Dendritic cell treated with granulocyte-macrophage colony-stimulating factor and Interleukin-4, amounts not matched to agents 40 ng/mL and 50 ng/mL, for 4 days (primary cell): ENCODE measurements around the gene HAPLN3.

Source experiments
- H3K27ac Mint-ChIP-seq: one replicate; pipeline ENCODE4 v1.8.0; 2022; ENCODE audit warnings: mild to moderate bottlenecking, mixed read lengths
- H3K27me3 Mint-ChIP-seq: one replicate; pipeline ENCODE4 v1.8.0; 2022; ENCODE audit warnings: mild to moderate bottlenecking, mixed read lengths
- H3K36me3 Mint-ChIP-seq: one replicate; pipeline ENCODE4 v1.8.0; 2022; ENCODE audit warnings: low read depth, mixed read lengths
- H3K4me1 Mint-ChIP-seq: one replicate; pipeline ENCODE4 v1.8.0; 2022; ENCODE audit warnings: low read depth, mixed read lengths
- H3K4me3 Mint-ChIP-seq: one replicate; pipeline ENCODE4 v1.8.0; 2022; ENCODE audit warnings: mild to moderate bottlenecking, moderate library complexity, mixed read lengths
- H3K9me3 Mint-ChIP-seq: one replicate; pipeline ENCODE4 v1.8.0; 2022; ENCODE audit warnings: mixed read lengths
- intact Hi-C: fragments of 100-400 bp; cut with micrococcal nuclease; formaldehyde crosslinking; loops from one replicate; pipeline ENCODE4 v1.15.0; 2022

The HAPLN3 gene

DNA sequence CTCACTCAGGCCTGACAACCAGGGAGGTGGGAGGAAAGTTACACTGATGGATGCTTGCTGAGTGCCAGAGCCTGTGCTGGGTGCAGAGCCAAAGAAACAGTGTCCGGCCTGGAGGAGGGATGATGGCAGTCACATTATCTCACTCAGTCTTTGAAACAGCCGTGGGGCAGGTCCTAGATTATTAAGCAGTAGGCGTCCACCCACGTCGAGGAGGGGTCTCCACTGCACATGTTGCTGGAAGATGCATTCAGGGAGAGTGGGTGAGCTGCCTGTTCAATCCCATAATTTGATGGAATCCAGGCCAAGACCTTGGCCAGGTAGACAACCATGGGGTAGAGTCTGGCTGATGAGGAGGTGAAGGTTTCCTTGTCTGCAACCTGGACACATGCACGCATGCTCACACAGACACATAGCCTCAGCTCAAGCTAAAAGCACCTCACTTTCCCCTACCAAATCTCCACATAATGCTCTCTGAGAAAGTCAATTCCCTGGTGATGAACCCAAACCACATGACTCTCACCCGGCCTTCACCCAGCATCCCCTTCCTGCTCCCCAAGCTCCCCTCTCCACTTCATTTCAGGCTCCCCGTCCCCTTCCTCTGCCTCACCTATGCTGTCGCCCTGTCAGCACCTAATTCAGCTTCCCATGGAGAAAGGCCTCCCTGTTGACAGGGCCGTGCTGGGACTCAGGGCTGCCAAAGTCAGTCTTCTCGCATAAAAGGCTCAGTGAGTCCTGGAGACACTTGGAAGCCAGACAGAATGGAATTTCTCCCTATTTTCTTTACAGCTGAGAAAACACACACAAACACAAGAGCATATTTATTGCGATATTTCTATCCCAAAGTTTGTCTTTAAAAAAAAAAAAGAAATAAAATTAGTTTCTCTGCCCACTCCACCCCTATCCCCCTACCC lies 62.3 kb downstream of the HAPLN3 start:
- no peaks in the 10 kb centered on the region for H3K27me3 Mint-ChIP-seq
- H3K9me3 Mint-ChIP-seq, result no peaks in the 10 kb centered on the region
- intact Hi-C loops, result loop anchor here (10.0 kb wide), 3 partner anchors 178 to 358 kb away; partner anchors contain the start of gene AEN
- H3K36me3 Mint-ChIP-seq, result no peaks in the 10 kb centered on the region
- no peak overlapping the region for H3K27ac Mint-ChIP-seq
- no peak overlapping the region for H3K4me3 Mint-ChIP-seq
- H3K4me1 Mint-ChIP-seq, result no peaks in the 10 kb centered on the region

DNA sequence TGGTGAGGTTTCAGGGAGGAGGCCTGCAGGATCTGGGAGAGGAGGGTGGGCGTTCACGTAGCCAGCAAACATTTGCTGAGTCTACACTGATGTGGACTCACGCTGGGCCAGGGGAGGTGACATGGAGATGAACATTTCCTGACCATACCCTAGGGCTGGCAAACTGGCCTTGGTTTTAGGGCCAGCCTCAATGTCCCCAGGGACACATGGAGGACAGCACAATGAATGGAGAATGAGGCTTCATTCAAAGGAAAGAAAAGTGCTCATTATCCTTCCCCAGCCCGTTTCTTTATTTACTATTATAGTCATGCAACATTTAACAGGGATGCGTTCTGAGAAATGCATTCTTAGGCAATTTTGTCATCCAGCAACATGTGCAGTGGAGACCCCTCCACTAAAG lies 65.3 kb downstream of the HAPLN3 start:
- Mint-ChIP-seq H3K4me3 (no peak overlapping the region), H3K27me3 (peaks cover 3% of the 10 kb centered on the region), H3K36me3 (no peaks in the 10 kb centered on the region), H3K4me1 (no peaks in the 10 kb centered on the region), H3K27ac (no peak overlapping the region), H3K9me3 (no peaks in the 10 kb centered on the region)
- intact Hi-C loops, result loop anchor here (10.0 kb wide), 3 partner anchors 175 to 355 kb away; partner anchors contain the start of gene AEN

DNA sequence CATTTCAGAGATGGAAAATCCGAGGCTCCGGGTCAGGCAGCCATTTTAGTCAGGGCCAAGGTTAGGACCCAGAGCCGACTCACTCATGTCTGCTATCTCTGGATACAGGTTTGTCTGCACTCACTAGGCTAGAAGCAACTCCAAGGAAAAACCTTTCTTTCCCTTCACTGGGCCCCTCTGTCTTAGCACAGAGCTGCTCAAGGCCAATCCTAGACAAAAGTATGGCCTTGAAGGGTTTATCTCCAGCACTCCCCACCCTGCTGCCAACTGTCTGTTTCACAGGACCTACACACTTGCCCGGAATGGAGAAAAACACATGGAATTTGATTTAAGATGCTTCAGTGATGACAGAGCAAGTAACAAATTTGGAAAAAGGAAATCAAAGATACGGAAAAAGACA lies 66.6 kb downstream of the HAPLN3 start:
- Mint-ChIP-seq H3K27ac (no peak overlapping the region), H3K4me3 (no peak overlapping the region), H3K27me3 (peaks cover 5% of the 10 kb centered on the region), H3K9me3 (no peaks in the 10 kb centered on the region), H3K36me3 (no peaks in the 10 kb centered on the region), H3K4me1 (no peaks in the 10 kb centered on the region)
- intact Hi-C loops, result no loop called here
